ENCODE results near the gene COL4A2.
"Not testable (repeated sequence)": the region's sequence is repeated elsewhere in the genome, so short reads cannot be mapped to it uniquely, and the experiment has no call there.

Gene COL4A2

GRCh38 chr13:110445722-110446574, 138.9 kb downstream of the COL4A2 start:
- DNase-seq, result no peak

GRCh38 chr13:110446575-110446890, 139.4 kb downstream of the COL4A2 start:
- DNase-seq, result no peak

GRCh38 chr13:110447058-110447511, 140.0 kb downstream of the COL4A2 start:
- no peak for DNase-seq

GRCh38 chr13:110447801-110448200, 140.7 kb downstream of the COL4A2 start:
- DNase-seq, result no peak

GRCh38 chr13:110448230-110448629, 141.1 kb downstream of the COL4A2 start:
- DNase-seq, result no peak

- DNase-seq, result no peak
Observed at GRCh38 chr13:110448677-110449076, 141.6 kb downstream of the COL4A2 start.

- DNase-seq, result no peak
Observed at GRCh38 chr13:110449219-110450015, 142.3 kb downstream of the COL4A2 start.

- DNase-seq, result no peak
Observed at GRCh38 chr13:110450016-110450900, 143.2 kb downstream of the COL4A2 start.

- DNase-seq, result no peak
Observed at GRCh38 chr13:110450941-110451730, 144.1 kb downstream of the COL4A2 start.

GRCh38 chr13:110453091-110453490, 146.0 kb downstream of the COL4A2 start:
- not testable (repeated sequence) for DNase-seq

- no peak for DNase-seq
Observed at GRCh38 chr13:110453797-110454196, 146.7 kb downstream of the COL4A2 start.

GRCh38 chr13:110454227-110454859, 147.3 kb downstream of the COL4A2 start:
- no peak for DNase-seq

- no peak for DNase-seq
Observed at GRCh38 chr13:110454956-110455355, 147.9 kb downstream of the COL4A2 start.

GRCh38 chr13:110455444-110455843, 148.4 kb downstream of the COL4A2 start:
- no peak for DNase-seq

- DNase-seq, result peak; percentile 94
Observed at GRCh38 chr13:110455941-110456340, 148.9 kb downstream of the COL4A2 start.

- DNase-seq, result no peak
Observed at GRCh38 chr13:110456550-110456949, 149.5 kb downstream of the COL4A2 start.

- no peak for DNase-seq
Observed at GRCh38 chr13:110457361-110457760, 150.3 kb downstream of the COL4A2 start.

GRCh38 chr13:110458017-110458416, 150.9 kb downstream of the COL4A2 start:
- DNase-seq, result no peak

GRCh38 chr13:110458594-110459365, 151.7 kb downstream of the COL4A2 start:
- no peak for DNase-seq

GRCh38 chr13:110462091-110462490, 155.0 kb downstream of the COL4A2 start:
- DNase-seq, result no peak

GRCh38 chr13:110463156-110463555, 156.1 kb downstream of the COL4A2 start:
- no peak for DNase-seq

Data from SHP77 treated with DMSO at 0.1 percent for 48 hours (cell line).